ENCODE data around the gene CARNS1.

Gene CARNS1

GRCh38 chr11:67429722-67430121 is 14.2 kb downstream of the CARNS1 start:
- DNase-seq: no peak

GRCh38 chr11:67431346-67432249 is 16.1 kb downstream of the CARNS1 start:
- no peak for DNase-seq

DNA sequence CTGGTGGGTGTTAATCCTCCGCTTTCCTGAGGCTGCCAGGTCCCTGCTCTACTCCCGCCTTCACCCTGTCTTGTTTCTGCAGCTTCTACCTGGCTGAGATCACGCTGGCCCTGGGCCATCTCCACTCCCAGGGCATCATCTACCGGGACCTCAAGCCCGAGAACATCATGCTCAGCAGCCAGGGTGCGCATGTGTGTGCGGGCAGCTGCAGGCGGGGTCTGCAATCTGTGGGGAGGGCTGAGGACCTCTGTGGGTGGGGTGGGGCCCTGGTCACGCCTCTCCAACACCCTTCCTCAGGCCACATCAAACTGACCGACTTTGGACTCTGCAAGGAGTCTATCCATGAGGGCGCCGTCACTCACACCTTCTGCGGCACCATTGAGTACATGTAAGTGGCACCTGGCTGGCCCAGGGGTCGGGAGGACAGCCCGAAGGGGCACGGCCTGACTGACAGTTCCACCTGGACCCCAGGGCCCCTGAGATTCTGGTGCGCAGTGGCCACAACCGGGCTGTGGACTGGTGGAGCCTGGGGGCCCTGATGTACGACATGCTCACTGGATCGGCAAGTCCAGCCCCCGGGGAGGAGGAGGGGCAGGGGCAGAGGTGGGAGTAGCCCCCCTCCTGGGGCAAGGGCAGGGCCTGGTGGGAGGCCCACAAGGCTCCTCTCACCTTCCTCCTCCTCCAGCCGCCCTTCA is 17.3 kb downstream of the CARNS1 start:
- no peak for DNase-seq

GRCh38 chr11:67433536-67434394 is 18.3 kb downstream of the CARNS1 start:
- DNase-seq: no peak

GRCh38 chr11:67434395-67434881 is 19.0 kb downstream of the CARNS1 start:
- no peak for DNase-seq

DNA sequence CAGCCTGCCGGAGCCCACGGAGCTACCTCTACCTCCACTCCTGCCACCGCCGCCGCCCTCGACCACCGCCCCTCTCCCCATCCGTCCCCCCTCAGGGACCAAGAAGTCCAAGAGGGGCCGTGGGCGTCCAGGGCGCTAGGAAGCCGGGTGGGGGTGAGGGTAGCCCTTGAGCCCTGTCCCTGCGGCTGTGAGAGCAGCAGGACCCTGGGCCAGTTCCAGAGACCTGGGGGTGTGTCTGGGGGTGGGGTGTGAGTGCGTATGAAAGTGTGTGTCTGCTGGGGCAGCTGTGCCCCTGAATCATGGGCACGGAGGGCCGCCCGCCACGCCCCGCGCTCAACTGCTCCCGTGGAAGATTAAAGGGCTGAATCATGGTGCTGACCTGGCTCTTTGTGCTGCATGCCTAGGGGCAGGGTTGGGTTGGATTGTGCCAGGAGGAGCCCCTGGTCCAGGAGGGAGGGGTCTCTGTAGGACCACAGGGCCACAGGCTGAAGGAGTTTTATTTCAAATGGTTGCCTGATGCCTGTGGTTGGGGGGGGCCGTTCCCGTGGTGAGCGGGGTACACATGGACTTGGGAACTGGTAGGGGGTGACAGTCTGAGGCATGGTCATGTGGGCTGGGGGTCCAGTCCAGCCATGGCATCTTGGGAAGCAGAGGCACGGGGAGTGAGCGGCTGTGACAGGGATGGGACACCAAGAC is 19.7 kb downstream of the CARNS1 start:
- no peak for DNase-seq

GRCh38 chr11:67435727-67436458 is 20.4 kb downstream of the CARNS1 start:
- no peak for DNase-seq

DNA sequence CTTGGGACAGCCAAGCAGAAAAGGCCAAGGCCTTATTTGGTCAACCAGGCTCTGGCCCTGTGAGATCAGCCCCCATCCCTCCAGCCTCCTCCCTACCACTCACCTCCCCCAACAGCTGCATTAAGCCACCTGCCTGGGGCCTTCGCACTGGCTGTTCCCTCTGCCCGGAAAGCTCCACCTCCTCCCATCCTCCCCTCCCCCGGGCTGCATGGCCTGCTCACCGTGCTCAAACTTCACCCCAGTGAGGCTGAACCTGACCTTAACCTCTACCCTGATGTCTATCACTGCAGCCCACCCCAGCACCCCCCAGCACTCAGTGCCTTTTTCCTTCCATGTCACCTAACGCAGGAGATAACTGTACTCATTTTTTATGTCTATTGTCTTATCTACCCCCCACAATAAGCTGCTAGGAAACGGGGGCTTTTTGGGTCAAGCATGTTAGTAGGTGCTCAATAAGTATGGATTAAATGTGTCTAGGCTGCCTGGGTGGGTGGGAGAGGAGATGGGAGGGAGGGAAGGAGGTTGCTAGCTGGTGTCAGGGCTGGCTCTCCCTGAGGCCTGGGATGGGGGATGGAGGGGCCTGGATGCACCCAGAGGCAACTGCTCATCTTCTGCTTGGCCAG is 21.1 kb downstream of the CARNS1 start:
- no peak for DNase-seq

- DNase-seq: no peak
These were observed 21.8 kb downstream of the CARNS1 start, which contains the start of gene PTPRCAP for GRCh38 chr11:67437082-67437808. Gene PTPRCAP (minus strand): TSS chr11:67437682. CDS start chr11:67437619, 63 bp downstream.

DNA sequence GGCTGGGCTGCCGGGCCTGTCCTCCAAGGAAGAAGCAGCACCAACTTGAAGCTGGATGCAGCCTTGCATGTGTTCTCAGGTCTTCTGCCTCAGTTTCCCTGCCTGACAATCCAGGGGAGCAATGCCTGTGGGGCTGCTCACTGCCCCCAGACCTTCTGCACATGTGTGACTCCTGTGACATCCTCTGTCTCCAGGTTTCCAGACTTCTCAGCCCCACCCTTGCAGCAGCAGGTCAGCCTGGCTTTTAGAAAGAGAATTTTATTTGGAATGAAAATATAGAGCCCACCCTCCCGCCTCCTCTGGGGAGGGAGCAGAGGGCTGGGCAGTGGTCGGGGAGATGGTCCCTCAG is 22.3 kb downstream of the CARNS1 start:
- DNase-seq: no peak

DNA sequence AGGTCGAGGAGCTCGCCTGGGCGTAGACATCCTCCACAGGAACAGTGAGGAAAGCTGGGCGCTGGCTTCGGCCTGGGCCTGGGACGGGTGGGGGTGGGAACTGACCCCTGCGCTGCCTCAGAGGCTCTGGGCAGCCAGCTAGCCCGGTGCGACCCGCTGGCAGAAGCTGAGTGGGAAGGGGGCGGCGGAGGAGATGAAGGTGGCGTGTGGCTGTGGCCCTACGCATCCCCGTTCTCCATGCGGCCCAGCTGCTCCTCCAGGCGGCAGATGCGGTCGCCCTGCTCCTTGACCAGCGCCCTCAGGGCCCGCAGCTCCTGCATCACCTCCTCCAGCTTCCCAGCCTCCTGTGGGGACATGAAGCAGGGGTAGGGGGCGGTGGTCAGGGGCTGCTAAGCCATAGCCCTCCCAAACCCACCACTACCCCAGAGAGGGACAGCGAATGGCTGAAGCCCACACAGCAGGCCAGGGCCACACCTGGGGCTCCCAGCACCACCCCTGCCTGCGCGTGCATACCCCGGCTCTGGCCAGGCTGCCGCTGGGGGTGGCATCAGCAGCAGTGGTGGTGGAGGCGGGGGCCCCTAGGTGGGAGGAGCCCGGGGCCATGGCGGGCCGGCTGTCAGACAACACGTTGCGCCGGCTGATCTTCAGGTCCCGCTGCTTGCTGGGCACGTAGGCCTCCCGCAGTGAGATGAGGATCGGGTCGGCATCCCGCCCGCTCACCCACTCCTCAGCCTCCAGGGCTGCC is 22.9 kb downstream of the CARNS1 start:
- DNase-seq: no peak

DNA sequence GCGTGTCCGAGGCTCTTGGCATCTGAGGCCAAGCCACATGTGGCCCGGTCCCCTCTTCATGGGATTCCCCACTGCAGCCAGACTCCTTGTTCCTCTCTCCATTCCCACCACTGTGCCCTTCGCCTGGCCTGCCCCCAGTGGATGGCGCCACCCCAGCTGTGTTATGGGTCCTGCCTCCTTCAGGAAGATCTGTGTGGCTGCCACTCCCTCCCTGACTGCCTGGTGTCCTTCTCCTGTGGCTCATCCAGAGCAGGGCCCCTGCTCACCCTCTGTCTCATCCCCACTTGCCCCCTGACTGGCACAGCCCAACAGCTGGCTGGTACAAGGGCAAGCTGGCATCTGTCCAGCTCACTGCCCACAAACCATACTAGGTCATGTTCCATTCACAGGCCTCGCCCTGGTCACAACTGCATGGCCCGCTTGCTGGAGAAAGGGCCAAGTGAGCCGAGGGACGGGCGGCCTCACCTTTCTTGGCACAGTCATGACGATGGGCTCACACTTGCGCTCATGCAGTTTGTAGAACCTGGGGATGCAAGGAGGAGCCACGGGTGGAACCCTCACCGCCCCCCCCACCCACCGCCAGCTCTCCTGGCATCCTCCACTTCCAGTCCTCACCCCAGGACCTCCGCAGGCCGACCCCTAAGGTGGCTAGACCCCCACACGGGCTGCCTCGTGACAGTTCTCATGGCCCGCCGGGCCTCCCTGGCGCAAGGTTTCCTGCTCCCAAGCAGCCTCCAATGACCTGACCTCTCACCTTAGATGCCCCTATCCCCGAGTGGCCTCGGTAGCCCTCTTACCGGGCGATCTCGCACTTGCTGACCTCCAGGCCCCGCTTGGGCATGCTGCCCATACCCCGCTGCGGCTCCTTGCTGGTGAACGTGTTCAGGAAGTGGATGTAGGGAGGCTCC is 24.1 kb downstream of the CARNS1 start:
- no peak for DNase-seq

GRCh38 chr11:67440229-67441097 is 25.0 kb downstream of the CARNS1 start:
- DNase-seq: no peak

DNA sequence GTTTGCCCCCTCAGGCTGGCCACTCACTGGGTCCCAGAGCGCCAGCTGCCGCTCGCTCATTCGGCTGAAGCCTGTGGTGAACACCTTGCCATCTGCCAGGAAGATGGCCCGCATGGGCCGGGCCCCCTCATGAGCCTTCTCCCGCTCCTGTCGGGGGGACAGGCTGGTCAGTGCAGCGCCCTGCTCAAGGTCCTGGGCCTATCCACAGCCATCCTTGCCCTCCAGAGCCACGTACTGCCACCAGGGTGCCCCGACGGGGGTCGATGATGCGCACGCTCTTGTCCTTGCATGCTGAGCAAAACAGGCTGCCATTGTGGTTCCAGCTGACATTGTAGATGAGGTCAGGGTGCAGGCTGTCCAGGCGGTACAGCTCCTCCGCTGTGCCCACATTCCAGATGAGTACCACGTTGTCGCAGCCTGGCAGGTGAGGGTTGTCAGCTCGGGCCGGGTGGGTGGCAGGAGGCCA is 25.7 kb downstream of the CARNS1 start:
- no peak for DNase-seq

GRCh38 chr11:67441731-67442351 is 26.4 kb downstream of the CARNS1 start:
- DNase-seq: peak in 1 of 2 experiments; percentile 5

DNA sequence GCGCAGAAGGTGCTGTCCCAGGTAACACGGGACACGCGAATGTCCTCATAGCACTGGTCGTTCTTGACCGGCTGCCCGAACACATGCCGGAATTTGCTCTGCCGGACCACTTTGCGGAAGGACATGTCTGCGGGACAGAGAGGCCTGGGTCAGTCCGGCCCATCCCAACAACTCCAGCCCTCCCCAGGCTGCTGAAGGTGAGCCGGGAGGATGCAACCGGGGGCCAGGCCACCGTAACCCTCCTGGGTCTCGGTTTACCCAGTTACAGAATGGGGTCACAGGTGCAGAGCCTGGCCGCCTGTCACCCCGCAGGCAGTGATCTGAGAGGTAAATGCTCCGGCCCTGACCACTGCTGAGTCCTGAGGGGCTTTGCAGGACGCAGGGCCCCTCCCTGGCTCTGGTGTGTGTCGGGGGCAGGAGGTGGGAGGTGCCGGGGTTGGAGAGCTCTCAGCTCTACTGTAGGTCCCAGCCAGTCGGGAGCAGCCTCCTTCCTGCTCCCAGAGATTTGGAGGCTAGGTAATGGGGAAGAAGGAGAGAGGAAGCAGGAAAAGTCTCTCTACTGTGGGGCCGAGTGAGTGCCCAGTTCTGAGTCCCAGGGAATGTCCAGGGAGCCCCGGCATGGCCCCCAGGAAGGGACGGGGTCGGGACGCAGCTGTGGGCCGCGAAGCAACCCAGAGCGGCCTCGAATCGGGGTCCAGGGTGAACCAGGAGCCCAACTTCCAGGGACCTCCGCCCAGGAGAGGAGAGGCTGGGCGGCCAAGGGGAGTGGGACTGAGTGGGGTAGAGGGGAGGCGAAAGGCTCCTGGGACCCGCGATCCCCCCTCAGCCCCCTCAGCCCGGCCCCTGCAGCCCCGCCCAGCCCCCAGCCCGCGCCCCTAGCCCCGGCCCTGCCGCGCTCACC is 27.3 kb downstream of the CARNS1 start:
- DNase-seq: no peak

All from NCI-H2081 (cell line).